NCI-H128 (cell line): ENCODE results near the gene PWWP2B.

Experiments used
- DNase-seq: peaks from one replicate; lab custom pipeline; 2025; ENCODE audit not compliant: unreplicated experiment; lab: John Stamatoyannopoulos, UW

Gene PWWP2B

GRCh38 chr10:132405463-132405991 lies 8.5 kb downstream of the PWWP2B start:
- DNase-seq, result no peak

- DNase-seq, result no peak
These were observed 9.2 kb downstream of the PWWP2B start for GRCh38 chr10:132406181-132406580.

GRCh38 chr10:132406750-132407149 lies 9.8 kb downstream of the PWWP2B start:
- DNase-seq, result no peak

GRCh38 chr10:132407243-132407746 lies 10.3 kb downstream of the PWWP2B start:
- DNase-seq, result no peak

- no peak for DNase-seq
These were observed 10.9 kb downstream of the PWWP2B start for GRCh38 chr10:132407846-132408278.

GRCh38 chr10:132408367-132408781 lies 11.4 kb downstream of the PWWP2B start:
- DNase-seq, result no peak

- no peak for DNase-seq
These were observed 12.0 kb downstream of the PWWP2B start for GRCh38 chr10:132408823-132409666.

GRCh38 chr10:132409667-132410028 lies 12.6 kb downstream of the PWWP2B start:
- no peak for DNase-seq

- no peak for DNase-seq
These were observed 13.2 kb downstream of the PWWP2B start for GRCh38 chr10:132410056-132410778.

GRCh38 chr10:132410779-132411532 lies 14.0 kb downstream of the PWWP2B start:
- no peak for DNase-seq

- no peak for DNase-seq
These were observed 14.7 kb downstream of the PWWP2B start for GRCh38 chr10:132411561-132412253.

GRCh38 chr10:132412316-132413192 lies 15.6 kb downstream of the PWWP2B start:
- no peak for DNase-seq

GRCh38 chr10:132413226-132414205 lies 16.5 kb downstream of the PWWP2B start:
- DNase-seq, result no peak

GRCh38 chr10:132414402-132415016 lies 17.5 kb downstream of the PWWP2B start:
- DNase-seq, result no peak

- no peak for DNase-seq
These were observed 18.3 kb downstream of the PWWP2B start for GRCh38 chr10:132415255-132415654.

- DNase-seq, result no peak
These were observed 19.0 kb downstream of the PWWP2B start for GRCh38 chr10:132415956-132416355.

- DNase-seq, result no peak
These were observed 19.7 kb downstream of the PWWP2B start for GRCh38 chr10:132416566-132417256.
